GM12872 (cell line): ENCODE measurements around the gene PTPRC.

Experiments used
- CTCF ChIP-seq: IDR thresholded peaks from 3 replicates; pipeline ENCODE4 v1.5.1; 2011; ENCODE audit warnings: low read depth, mild to moderate bottlenecking, low read length, moderate library complexity; ENCODE audit not compliant: insufficient read depth

The PTPRC gene

GRCh38 chr1:198600906-198601305 is 37.9 kb upstream of the PTPRC start:
- TF ChIP-seq CTCF = no peak

- TF ChIP-seq CTCF = no peak
Observed at GRCh38 chr1:198601936-198602889, 36.6 kb upstream of the PTPRC start.

- no peak for TF ChIP-seq CTCF
Observed at GRCh38 chr1:198604975-198605374, 33.9 kb upstream of the PTPRC start.

- no peak for TF ChIP-seq CTCF
Observed at GRCh38 chr1:198605406-198605805, 33.4 kb upstream of the PTPRC start.

- no peak for TF ChIP-seq CTCF
Observed at GRCh38 chr1:198606020-198606438, 32.8 kb upstream of the PTPRC start.

GRCh38 chr1:198607714-198608113 is 31.1 kb upstream of the PTPRC start:
- TF ChIP-seq CTCF = no peak

- no peak for TF ChIP-seq CTCF
Observed at GRCh38 chr1:198610362-198610761, 28.5 kb upstream of the PTPRC start.
